ENCODE measurements around the gene ARHGEF25.

- TF ChIP-seq POLR2A (IDR thresholded peaks at IDR 0.05), result no peak
- TF ChIP-seq CTCF (IDR thresholded peaks at IDR 0.05 in 4 of 5, conservative IDR thresholded peaks at IDR 0.05 in 1 of 5), result no peak
Measured at GRCh38 chr12:57624441-57625220, 13.4 kb downstream of the ARHGEF25 start.
